GM18867 (cell line): ENCODE measurements around the gene MTG1.
"Not testable (repeated sequence)": the region's sequence is repeated elsewhere in the genome, so short reads cannot be mapped to it uniquely, and the experiment has no call there.

Experiments used
- ATAC-seq: cut with Tn5 transposase; IDR thresholded peaks from one replicate; pipeline ENCODE4 v1.9.1; 2021; ENCODE audit warnings: mild to moderate bottlenecking, moderate library complexity; ENCODE audit not compliant: unreplicated experiment

Gene MTG1

DNA sequence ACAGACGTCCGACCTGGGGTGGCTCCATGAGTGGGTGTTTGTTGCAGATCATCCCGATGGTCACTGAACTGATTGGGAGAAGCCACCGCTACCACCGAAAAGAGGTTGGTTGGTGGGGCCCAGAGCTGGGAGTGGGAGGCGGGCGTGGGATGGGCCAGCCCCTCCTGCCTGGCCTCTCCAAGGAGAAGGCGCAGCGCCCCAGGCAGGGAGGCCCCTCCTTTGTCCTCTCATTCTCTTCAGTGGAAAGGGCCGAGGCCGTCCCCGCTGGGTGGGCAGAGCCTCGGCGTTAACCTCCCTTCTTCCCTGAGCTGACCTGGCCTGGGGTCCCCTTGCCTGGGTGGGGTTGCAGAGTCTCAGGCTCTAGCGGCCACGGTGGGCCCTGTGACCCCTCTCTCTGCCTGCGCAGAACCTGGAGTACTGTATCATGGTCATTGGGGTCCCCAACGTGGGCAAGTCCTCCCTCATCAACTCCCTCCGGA, 5.2 kb downstream of the MTG1 start:
- no peak for ATAC-seq

GRCh38 chr10:133400624-133401424, 6.9 kb downstream of the MTG1 start:
- peak; percentile 77 for ATAC-seq

DNA sequence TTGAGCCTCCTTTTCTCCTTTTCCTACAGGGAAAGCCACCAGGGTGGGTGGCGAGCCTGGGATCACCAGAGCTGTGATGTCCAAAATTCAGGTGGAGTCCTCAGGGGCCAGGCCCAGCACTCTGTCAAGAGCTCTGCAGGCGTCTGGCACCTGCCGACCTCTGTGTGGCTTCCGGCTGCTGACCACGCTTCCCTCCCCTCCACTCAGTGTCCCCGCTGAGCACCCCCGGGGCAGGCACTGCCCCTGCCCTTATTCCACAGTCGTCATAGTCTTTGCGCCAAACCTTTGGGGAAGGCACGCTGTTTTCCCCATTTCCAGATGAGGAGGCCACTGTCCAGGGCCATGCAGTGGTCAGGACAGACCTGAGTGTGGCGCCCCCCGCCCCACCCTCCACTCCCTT, 7.5 kb downstream of the MTG1 start:
- ATAC-seq = peak; percentile 11

DNA sequence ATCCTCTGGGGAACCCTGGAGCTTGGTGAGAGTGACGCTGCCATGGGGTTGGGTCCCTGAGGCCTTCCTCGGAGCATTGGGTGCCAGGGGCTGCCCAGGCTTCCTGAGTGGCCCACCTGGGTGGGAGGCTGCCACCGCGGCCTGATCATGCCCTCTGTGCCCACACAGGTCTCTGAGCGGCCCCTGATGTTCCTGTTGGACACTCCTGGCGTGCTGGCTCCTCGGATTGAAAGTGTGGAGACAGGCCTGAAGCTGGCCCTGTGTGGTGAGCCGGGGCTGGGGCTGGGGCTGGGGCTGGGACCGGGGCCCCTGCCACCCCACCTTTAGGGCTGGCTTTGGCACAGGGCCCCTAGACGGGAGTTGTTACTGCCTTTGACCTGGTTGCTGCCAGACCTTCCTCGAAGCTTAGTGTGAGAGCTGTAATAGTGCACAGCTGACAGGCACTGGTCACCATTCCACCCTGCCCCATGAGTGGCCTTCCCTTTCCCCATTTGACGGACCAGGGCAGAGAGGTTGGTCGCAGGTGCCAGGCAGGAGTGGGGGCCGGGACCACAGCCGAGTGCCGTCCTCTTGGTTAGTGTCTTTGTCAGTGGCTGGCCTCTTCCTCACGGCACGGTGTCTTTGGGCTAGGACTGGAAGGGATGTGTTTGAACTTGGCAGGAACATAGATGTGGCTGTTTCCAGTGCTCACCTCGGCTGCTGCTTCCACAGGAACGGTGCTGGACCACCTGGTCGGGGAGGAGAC, 8.2 kb downstream of the MTG1 start:
- ATAC-seq = no peak

- ATAC-seq = no peak
Observed at GRCh38 chr10:133403359-133403758, 9.4 kb downstream of the MTG1 start.

- no peak for ATAC-seq
Observed at GRCh38 chr10:133403784-133404183, 9.8 kb downstream of the MTG1 start.

DNA sequence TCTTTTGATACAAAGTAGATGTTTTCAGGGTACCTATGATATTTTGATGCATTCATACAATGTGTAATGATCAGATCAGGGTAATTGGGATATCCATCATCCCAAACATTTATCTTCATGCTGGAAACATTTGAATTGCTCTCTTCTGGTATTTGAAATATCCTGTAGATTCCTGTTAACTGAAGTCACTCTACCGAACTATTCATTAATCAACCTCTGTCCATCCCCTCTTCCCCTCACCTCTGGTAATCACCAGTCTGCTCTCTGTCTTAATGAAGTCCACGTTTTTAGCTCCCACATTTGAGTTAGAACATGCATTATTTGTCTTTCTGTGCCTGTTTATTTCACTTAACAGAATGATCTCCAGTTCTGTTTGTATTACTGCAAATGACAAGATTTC, 11.3 kb downstream of the MTG1 start:
- no peak for ATAC-seq

DNA sequence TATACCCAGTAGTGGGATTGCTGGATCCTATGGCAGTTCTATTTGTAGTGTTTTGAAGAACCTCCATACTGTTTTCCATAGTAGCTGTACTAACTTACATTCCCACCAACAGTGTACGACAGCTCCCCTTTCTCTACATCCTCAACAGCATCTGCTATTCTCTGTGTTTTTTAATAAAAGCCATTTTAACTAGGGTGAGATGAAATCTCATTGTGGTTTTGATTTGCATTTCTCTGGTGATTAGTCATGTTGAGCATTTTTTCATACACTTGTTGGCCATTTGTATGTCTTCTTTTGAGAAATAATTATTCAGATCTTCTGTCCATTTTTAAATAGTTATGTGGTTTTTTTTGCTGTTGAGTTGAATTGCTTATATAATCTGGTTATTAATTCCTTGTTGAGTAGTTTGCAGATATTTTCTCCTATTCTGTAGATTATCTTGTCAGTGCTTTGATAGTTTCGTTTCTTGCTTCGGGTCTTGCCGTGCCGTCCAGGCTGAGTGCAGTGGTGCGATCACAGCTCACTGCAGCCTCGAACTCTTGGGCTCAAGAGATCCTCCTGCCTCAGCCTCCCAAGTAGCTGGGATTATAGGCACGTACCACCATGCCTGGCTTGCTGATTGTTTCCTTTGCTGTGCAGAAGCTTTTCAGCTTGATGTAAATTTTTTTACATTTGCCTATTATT, 12.0 kb downstream of the MTG1 start:
- no peak for ATAC-seq

GRCh38 chr10:133411523-133412380, 17.8 kb downstream of the MTG1 start:
- no peak for ATAC-seq

DNA sequence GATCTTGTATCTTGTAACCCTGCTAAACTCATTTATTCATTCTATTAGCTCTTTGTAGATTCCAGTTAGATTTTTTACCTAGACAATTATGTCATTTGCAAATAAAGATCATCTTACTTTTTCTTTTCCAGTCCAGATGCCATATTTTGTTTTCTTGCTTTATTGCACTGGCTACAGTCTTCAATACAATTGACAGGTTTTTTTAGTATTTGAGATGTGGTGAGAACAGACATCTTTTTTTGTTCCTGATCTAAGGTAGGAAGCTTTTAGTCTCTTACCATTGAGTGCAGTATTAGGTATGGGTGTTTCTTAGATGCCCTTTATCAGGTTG, 18.4 kb downstream of the MTG1 start:
- no peak for ATAC-seq

DNA sequence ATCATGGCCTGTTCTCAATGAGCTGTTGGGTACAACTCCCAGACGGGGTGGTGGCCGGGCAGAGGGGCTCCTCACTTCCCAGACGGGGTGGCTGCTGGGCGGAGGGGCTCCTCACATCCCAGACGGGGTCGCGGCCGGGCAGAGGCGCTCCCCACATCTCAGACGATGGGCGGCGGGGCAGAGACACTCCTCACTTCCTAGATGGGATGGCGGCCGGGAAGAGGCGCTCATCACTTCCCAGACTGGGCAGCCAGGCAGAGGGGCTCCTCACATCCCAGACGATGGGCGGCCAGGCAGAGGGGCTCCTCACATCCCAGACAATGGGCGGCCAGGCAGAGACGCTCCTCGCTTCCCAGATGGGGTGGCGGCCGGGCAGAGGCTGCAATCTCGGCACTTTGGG, 20.4 kb downstream of the MTG1 start:
- not testable (repeated sequence) for ATAC-seq

DNA sequence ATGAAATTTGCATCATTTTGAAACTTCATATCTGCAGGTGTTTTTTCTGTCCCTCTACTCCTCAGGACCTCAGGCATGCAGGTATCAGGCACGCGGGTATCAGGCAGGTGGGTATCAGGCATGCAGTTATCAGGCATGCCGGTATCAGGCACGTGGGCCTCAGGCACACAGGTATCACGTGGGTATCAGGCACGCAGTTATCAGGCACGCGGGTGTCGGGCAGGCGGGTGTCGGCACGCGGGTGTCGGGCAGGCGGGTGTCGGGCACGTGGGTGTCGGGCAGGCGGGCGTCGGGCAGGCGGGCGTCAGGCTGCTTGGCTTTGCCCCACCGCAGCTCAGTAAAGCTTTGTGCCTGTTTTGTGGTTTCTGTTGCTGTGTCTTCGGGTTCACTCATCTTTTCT, 21.8 kb downstream of the MTG1 start:
- no peak for ATAC-seq

- no peak for ATAC-seq
Observed at GRCh38 chr10:133418289-133418993, 24.5 kb downstream of the MTG1 start.

DNA sequence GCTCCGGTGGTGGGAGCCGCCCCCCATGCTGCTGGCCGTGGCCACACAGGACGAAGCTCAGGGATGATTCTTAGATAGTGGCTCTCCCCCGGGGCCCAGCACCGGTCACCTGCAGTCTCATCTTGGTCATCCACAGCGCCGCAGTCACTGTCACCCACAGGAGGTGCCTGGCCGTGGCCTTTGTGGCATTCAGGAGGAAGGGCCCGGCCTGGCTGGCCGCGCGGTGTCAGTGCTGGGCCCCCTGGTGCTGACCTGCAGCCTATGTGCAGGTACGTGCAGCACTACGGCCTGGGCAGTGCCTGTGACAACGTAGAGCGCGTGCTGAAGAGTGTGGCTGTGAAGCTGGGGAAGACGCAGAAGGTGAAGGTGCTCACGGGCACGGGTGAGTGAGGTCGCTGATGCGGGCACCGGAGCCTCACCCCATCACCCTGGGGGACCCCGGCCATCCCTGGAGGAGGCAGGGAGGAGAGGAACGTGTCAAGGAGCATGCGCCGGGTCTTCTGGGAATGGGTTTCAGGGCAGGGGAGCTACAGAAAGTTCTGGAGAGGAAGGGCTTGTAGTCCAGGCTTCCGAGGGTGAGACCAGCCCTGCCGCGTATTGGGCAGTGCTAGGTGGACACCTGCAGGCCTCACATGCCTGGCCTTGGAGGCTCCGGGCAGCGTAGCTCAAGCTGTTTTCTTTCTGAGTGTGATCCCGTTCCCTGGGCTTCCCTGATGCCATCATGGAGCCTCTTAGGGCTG, 25.4 kb downstream of the MTG1 start:
- ATAC-seq = no peak

DNA sequence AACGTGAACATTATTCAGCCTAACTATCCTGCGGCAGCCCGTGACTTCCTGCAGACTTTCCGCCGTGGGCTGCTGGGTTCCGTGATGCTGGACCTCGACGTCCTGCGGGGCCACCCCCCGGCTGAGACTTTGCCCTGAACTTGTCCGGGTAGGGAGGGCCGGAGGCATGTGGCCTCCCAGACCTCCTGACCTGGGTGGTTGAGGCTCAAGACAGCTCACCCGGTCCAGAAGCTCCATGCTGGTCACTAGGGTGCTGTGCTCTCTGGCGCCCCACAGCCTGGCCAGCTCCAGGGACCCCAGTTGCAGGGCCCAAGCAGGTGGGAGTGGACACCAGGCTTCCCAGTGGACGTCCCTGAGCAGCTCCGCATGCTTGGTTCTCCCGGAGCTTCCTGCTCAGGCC, 26.1 kb downstream of the MTG1 start:
- no peak for ATAC-seq

DNA sequence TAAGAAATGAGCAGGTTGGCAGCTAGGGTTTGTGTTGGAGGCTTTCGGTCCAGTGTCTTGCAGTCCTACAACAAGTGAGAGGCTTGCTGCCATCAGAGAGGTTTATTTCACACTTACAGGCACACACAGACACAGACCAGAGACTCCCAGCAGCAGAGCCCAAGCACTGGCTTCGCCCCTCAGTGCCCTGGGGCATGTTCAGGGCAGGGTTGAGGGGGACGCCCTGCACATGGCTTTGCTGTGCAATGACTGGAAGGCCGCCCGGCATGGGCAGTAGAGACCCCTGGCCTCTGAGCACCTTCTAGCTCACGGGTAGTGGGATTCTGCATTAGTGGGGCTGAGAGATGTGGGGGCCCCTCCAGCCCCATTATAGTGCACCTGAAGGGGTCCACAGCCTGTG, 26.6 kb downstream of the MTG1 start:
- no peak for ATAC-seq

DNA sequence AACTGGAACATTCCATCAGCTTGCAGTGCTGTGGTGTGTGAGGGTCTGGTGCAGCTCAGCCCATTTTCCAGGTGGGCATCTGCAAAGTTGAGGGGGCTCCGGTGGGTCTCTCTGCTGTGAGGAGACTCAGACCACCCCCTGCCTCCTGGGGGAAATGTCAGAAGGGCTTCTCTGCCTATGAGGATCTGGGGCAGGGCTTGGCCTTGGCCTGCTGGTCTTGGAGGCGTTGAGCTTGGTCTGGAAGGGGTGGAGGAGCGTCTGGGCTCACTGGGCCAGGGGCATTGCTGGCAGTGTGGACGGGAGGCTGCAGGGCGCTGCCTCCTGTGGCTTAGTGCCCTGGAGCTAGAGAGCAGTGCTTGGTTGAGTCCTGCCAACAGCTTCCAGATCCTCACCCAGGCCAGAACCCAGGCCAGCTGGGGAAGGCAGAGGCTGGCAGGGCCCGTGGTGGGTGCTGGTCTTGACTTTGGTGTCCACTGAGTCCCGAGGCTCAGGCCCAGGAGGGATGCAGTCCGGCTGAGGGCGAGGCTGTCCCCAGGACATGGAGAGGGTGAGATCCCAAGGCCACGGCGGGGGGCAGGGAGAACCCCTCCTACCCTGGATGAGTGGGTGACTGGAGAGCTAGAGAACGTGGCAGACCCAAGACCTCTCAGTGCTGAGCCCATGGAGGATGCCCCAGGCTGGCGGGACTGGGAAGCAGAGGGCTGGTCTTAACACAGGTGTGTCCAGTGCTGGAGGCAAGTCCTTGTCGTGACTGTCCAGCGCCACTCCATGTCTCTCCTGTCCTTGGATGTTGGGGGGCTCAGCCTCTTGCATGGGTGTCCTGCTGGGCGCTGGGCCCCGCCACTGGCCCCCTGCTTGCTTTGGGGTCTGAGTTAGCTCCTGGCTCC, 27.6 kb downstream of the MTG1 start:
- ATAC-seq = no peak

DNA sequence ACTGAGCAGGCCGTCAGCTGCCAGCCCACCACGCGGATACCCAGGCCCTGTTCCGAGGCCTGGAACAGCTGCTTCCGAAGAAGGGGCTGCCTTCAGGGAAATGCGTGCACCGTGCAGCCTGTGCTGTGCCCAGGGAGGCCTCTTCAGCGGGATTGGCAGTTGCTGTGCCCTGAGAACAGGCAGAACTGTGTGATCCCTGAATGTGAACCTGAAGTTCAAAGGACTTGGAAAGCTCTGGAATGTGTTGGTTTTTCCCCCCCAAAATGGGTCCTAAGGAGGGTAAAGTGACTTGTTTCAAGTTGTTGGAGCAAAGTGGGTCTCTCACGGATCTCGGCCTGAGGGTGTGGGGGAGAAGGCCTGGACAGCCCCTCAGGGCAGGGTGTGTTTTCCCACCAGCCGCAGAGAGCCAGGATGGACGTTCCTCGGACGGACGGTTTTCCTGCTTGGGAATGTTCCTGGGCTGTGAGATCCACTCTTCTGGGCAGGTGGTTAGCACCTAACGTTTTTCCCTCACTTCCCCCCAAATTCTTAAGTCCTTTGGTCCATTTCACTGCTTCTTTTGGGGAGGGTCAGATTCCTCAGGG, 28.4 kb downstream of the MTG1 start:
- no peak for ATAC-seq
